KBM-7 (cell line): ENCODE results near the gene DDX17.

ENCODE experiments used
- DNase-seq: peaks from one replicate; pipeline ENCODE4 v3.0.0-alpha.2; 2015
- in situ Hi-C: fragments of 300-500 bp; cut with MboI; formaldehyde crosslinking; loops from 2 replicates; pipeline ENCODE4 v1.14.3; 2020; ENCODE audit warnings: low sequenced_read_pairs, low pct_unique_long_range_greater_than_20kb, mixed read lengths

The DDX17 gene

GRCh38 chr22:38433871-38434270, 72.2 kb downstream of the DDX17 start:
- DNase-seq = no peak
- in situ Hi-C loops = no loop called here
